NCI-H2196 treated with DMSO at 0.1 percent for 48 hours (cell line): Measurements from ENCODE around the gene KSR1.
"Not testable (repeated sequence)": the region's sequence is repeated elsewhere in the genome, so short reads cannot be mapped to it uniquely, and the experiment has no call there.

Experiments used
- DNase-seq: peaks from one replicate; lab custom pipeline; 2025; ENCODE audit not compliant: unreplicated experiment; lab: John Stamatoyannopoulos, UW

Gene KSR1

DNA sequence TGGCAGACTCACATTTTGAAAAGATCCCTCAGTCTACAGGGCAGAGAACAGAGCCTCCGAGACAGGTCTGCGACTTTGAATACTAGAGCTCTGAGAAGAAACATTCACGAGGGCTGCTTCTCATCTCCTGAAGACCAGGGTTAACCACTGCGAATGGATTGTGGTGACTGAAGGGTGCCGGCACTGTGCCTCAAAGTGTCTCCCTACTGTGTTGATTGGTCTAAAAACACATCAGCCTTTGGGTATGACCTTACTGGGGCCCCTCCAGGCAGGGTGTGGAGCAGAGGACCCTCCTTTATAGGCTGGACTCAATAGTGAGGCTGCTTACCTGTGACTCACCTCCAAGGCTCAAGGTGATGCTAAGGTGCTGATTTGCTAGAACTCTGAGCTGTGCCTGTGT, 172.1 kb downstream of the KSR1 start:
- DNase-seq: no peak

DNA sequence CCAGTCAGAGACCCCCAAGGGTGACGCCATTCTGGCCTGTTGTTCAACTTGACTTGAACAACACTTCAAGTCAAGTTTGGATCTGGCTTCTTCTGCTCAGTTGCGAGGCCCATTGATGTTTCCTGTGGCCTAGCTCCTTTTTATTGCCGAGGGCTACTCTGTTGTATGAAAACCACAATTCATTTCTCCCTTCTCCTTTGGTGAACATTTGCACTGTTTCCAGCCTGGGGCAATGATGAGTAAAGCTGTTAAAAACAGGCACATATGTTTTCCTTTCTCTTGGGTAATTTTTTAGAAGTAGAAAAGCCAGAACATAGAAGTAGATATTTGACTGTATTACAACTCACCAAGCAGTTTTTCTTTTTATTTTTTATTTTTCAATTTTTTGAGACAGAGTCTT, 173.0 kb downstream of the KSR1 start:
- DNase-seq: not testable (repeated sequence)

DNA sequence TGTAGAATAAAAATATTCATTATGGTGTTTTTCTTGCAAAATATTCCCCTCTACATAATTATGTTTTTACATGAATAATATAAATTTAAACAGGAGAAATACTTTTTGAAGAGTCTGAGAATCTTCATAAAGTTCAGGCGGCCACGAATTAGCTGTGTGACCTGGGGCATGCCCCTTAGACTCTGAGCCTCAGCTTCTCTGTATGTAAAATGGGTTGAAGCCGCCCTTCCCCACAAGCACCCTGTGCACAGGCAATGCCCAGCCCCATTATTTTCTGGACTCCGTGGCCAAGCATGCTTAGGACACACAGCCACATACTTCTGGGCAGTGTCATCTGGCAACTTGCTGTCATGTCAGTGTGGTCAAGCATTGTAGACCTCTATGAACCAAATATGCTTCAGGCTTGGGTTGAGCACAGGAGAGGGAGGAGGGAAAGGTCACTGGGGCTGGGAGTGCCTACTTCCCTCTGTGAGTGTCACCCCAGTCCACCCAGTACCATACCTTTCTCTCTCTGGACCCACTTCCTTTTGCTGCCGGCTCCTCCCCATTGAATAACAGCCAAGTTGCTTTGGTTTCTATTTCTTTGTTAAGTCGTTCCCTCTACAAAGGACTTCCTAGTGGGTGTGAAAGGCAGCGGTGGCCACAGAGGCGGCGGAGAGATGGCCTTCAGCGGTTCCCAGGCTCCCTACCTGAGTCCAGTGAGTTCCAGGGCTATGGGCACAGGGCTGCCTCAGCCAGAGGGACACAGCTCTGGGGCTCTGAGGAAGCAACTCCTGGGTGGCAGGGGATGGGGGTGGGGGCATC, 174.6 kb downstream of the KSR1 start, which contains the start of gene LGALS9:
LGALS9 (plus strand) TSS at position 582 of the 804 bp plus-strand sequence; CDS start at position 660, 78 bp downstream.
- no peak for DNase-seq

DNA sequence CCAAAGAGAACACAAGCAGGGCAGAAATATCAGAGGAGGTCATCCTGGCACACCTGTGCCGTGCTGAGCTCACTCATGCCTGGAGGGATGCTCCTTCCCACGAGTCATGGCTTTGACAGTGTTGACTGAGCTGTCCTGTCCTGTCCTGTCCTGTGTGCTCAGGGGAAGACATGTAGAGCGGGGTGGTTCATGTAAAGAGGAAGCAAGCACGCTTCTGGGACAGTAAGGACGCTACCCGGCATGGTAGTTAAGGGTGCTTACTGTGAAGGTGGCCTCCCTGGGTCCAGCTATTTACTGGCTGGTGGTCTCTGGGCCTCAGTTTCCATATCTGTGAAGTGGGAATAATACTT, 175.1 kb downstream of the KSR1 start:
- no peak for DNase-seq

DNA sequence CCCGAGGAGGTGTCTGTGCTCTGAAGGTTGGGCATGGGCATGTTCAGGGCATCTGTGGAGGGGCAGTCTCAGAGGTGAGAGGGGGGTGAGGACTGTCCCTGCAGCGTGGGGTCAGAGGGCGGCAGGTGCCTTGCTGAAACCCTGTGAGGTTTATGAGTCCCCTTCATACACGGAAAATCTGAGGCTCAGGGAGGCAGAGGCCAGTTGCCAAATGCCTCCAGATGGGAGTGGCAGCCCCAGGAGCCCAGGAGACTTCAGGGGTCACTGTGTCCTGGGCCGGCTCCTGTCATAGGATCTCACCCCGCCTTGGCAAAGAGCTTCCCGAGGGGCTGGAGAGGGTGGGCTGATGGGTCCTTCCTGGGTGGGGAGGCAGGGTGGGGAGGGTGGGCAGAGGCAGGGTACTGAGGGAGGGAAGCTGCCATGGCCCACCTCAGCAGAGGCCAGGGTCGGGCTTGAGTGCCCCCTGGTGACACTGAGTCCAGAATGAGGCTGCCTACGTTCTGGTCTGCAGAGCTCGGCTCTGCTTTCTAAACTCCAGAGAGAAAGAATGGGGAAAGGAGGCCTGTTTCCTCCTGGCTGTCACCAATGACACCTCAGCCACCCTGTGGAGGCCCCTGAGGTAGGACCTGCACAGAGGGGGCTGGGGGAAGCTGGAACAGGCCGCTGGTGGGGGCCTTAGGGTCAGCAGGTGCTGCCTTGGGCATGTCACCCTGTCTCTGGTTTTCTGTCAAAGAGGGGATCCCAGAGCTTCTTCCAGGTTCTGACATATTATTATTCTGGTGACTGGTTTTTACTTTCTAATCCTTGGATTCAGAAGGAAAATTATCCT, 175.9 kb downstream of the KSR1 start:
- no peak for DNase-seq

DNA sequence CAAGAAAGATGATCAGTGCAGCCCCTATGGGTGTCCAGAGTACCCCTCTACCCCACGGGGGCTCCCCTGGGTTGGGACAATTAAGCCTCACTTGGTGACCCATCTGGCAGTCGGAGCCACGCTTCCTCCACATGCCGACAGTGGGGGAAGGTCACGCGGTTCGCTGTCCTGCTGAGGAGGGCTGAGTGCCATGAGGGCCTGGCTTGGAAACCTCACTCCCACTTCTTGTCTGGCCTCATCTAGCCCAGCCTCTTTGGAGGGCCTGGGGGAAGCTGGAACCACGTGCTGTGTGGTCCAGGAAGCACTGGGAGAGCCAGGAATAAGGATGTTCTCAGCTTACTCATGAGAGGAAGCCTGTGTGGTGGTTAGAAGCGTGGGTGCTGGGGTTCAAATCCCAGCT, 176.5 kb downstream of the KSR1 start:
- not testable (repeated sequence) for DNase-seq

DNA sequence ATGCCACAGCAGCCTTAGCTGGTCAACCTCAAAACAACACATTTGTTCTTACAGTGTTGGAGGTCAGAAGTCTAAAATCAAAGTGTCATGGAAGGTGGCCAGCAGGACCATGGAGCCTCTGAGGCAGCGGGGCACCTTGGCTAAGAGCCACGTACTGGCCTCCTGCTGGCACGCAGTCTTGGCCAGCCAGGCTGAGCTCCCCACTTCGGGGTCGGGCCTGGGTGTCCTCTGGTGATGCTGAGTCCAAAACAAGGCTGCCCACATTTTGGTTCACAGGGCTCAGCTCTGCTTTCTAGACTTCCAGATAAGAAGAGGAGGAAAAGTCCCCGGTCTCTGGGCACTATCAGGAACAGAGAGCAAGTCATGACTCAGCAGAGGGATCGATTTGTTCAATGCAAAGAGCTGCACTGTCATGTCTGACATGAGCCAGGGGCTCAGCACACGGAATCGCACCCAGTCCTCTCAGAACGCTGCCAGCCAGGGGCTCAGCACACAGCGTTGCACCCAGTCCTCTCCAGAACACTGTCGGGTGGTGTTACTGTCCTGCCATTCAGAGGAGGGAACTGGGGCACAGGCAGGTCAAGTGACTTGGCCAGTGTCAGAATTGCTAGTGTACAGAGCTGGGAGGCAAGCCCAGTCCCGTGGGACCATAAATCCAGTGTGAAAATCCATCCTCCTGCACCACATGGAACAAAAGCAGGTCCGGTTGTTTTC, 177.2 kb downstream of the KSR1 start:
- DNase-seq: no peak

DNA sequence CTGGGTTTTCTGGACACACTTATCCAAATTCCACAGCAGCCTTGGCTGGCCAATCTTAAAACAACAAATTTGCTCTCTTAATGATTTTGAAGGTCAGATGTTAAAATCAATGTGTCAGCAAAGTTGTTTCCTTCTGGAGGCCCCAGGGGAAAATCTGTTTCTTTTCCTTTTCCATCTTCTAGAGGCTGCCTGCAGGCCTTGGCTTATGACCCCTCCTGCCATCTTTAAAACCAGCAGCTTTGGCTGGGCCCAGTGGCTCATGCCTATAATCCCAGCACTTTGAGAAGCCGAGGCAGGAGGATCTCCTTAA, 177.7 kb downstream of the KSR1 start:
- DNase-seq: no peak

DNA sequence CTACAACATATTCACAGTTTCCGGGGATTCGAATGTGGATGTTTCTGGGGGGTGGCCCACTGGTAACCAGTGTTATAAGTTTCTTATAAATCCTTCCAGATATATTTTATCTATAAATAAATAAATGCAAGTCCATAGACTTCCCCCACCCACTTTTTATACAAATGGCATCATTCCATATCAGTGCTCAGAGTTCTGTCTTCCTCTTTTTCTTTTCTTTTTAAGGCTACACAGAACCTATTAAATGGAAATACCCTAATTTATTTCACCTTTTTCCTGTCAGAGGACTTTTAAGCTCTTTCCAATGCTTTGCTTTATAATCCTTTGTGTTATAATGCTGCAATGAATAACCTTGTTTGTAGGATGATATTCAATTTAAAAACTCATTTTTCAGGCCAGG, 178.5 kb downstream of the KSR1 start:
- DNase-seq: no peak

DNA sequence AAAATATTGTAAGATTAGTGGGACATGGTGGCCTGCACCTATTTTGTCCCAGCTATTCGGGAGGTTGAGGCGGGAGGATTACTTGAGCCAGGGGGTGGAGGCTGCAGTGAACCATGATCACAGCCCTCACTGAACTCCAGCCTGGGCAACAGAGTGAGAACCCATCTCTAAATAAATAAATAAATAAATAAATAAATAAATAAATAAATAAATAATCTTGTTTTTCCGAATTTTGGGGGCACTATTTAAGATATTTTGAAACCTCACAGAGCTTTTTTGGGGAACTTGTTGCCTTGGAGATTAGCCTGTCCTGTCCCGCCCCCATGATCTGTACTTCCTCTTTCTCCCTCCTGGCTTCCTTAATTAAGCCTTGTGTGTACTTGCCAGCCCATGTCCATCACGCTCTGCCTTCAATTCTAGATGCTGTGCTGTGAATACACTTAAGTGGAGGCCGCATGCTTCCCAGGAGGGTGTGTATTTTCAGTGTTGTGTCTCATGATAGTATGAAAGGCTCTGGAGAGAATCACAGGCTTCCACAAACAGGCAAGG, 179.1 kb downstream of the KSR1 start:
- no peak for DNase-seq

DNA sequence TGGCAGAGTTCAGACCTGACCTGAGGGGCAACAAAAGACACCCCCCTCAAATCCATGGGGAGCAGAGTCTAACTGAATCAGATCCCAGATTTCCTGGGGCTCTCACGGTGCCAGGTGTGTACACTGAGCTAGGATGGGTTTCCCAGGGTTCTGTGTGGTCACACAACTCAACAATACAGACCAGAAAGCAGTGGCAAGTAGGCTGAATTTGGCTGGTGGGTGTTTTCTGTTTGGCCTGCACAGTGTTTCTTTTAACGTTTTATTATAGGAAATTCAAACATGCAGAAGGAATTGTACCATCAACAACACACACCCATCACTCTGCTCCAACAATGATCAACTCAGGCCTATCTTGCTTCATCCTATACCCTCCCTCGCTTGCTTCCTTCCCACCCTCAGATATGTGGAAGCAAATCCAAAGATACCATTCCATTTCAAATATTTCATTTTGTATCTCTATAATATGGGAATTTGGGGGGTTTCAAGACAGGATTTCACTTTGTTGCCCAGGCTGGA, 179.8 kb downstream of the KSR1 start:
- DNase-seq: not testable (repeated sequence)

DNA sequence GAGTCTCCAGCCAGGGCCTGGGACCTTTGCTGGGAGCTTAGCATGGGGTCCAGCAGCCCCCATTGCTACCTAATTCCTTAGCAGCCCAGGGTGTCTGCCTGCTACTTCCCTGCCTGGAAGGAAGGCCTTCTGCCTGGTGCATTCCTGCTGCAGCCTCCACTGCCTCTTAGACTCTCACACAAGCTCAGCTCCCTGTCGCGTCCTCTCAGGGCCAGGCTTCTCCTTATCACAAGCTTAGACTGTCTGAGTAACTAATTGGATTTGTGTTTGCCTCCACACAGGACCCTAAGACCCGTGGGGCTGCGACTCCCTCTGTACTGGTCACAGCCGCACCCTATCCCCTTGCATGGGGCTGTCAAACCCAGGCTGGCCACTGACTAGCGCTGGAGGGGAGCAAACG, 181.6 kb downstream of the KSR1 start:
- DNase-seq: not testable (repeated sequence)

DNA sequence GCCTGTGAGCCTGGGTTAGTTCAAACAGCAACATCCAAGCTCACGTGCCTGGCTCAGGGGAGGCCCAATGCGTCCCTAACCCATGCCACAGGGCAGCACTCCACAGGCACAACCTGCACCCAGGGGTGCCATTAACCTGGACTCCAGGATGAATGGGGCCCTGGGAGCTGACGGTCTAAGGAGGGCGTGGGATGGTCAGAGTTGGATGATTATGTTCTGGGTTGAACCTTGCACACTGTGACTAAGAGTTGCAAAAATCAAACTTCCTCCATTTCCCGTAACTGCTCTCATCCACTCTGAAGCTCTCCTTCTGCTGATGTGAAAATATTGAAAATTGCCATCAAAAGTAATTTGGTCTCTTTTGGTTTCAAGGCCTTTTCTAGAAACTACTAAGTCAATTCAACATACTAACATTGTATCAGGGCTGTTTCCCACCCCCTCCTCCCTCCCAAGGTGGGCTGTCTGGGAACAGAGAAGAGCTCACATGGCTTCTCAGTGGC, 182.2 kb downstream of the KSR1 start:
- DNase-seq: not testable (repeated sequence)

DNA sequence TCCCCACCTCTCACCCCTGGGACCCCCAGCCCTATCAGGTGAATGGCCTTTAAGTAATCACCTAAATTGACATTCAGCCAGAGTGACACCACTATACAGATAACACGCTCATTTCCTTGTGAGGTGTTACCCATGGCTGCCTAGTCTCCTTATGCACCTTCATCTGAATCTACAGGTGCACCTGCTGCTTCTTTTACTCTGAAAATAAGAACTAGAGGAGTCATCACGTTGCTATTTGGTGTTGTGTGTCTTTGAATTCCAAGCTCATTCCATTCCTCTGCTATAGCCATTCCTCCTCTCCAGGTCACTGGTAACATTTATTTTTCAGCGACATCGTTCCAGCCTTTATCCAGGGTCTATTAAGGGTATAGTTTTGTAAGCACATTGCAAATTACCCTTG, 184.5 kb downstream of the KSR1 start:
- no peak for DNase-seq

DNA sequence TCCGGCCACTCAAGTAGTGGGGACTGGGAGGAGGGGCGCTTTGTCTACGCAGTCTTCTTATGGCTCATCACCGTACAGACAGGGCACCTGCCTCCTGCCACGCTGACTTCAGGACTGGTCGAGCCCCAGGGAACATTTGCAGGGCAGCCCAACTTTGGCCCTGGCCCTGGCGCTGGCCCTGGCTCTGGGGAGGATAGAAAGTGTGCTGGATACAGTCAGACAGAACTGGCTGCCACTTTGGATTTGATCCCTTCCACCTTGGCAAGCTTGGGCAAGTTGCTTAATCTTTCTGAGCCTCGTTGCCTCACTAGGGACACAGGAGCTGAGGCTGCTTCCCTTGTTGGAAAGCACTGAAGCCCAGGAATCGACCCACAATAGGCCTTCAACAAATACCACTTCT, 188.3 kb downstream of the KSR1 start:
- no peak for DNase-seq

DNA sequence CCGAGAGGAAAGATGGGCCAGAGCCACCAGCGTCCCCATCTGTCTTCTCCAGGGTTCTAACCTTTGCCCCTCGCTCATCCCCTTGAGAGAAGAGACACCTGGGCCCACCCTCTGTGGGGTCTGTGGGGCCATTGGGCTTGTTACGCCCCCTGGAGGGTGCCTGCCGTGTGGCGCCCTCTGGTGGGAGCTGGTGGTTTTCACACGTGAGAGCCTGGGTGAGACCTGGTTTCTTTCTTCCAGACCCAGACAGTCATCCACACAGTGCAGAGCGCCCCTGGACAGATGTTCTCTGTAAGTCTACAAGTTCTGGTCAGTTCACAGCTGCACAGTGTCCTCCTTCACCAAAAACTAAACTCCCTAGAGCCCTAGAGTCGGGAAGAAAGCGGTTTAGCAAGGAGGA, 189.4 kb downstream of the KSR1 start:
- not testable (repeated sequence) for DNase-seq

DNA sequence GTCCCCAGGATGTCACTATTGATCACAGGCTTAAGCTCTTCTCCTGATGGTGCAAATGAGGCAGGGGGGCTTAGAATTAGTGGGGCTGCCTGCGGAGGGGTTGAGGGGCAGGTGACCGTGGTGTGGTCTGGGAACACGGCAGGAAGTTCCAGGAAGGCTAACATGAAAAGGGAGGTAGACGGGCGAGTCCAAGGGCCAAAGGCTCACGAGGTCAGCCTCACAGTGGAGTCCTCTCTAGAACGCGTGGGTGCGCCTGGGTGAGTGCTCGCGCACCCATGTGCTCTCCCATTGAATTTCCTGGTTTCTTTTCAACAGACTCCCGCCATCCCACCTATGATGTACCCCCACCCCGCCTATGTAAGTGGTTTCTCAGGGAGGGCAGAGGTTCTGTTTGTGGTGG, 190.0 kb downstream of the KSR1 start:
- no peak for DNase-seq

DNA sequence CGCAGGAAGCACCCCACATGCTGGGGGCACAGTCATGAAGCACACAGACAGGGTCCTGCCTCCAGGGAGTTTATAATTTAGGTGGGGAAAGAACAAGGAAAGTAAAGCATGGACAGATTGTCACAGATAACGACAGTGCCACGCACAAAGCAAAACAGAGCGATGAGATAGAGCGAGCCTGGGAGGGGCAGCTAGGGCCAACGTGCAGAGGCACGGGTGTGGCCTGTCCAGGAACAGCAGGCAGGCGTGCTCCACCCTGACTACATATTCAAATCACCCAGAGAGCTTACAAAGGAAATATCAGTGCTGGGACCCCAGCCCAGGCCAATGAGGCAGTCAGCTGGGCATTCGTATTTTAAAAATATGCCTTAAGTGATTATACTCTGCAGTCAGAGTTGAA, 191.5 kb downstream of the KSR1 start:
- no peak for DNase-seq

DNA sequence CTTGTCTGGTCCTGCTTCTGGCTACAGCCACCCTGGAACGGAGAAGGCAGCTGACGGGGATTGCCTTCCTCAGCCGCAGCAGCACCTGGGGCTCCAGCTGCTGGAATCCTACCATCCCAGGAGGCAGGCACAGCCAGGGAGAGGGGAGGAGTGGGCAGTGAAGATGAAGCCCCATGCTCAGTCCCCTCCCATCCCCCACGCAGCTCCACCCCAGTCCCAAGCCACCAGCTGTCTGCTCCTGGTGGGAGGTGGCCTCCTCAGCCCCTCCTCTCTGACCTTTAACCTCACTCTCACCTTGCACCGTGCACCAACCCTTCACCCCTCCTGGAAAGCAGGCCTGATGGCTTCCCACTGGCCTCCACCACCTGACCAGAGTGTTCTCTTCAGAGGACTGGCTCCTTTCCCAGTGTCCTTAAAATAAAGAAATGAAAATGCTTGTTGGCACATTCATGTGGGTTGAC, 192.9 kb downstream of the KSR1 start:
- not testable (repeated sequence) for DNase-seq

DNA sequence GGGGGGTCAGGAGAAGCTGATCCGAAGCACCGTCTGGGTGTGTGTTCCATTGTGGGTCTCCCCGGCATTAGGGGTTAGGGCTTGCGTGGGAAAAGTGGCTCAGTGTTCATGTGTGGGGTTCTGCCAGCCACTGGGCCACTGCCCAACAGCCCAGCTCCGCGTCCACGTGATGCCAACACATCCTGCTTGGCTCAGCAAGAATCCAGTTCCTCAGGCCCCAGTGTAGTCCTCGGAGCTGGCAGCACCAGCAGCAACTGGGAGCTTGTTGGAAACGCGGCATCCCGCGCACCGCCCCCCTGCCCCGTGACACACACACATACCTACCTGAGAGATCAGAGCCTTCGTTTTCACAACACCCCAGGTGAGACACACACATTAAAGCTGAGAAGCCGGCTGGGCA, 193.7 kb downstream of the KSR1 start:
- no peak for DNase-seq

DNA sequence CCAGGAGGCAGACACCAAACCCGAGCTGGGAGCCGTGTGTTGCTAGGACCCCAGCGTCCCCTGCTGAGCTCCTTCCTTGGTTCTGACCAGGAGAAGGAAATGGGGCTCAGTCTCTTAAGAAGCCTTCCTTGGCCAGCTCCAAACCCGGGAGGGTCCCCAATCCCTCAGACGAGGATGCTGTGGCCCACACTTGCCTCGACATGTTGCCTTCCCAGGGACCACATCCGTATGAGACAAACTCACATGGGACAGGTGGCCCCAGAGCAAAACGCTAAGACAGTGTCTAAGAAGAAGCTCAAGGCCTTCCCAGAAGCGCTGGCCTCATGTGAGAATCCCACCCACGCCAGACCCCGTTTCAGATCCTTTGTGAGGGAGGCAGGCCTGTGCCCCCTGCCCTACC, 194.6 kb downstream of the KSR1 start:
- DNase-seq: no peak
